Muscle layer of colon (tissue), 2 donors: ENCODE measurements around the gene CIRBP.
"Not testable (repeated sequence)": the region's sequence is repeated elsewhere in the genome, so short reads cannot be mapped to it uniquely, and the experiment has no call there.

Source experiments
- H3K27ac ChIP-seq: one replicate; pipeline ENCODE4 v1.7.0; 2013; ENCODE audit warnings: low read depth, mild to moderate bottlenecking, low read length, moderate library complexity
- H3K27me3 ChIP-seq, 2 donors: one replicate each; pipeline ENCODE4 v1.7.0; 2013; ENCODE audit warnings: low read length in 2 of 2, mild to moderate bottlenecking in 2 of 2; ENCODE audit not compliant: insufficient read depth in 2 of 2, control insufficient read depth in 1 of 2
- H3K36me3 ChIP-seq: one replicate; pipeline ENCODE4 v1.7.0; 2013; ENCODE audit warnings: mild to moderate bottlenecking, low read length; ENCODE audit not compliant: insufficient read depth
- H3K4me1 ChIP-seq: one replicate; pipeline ENCODE4 v1.7.0; 2013; ENCODE audit warnings: mild to moderate bottlenecking, low read length; ENCODE audit not compliant: insufficient read depth
- H3K4me3 ChIP-seq, 2 donors: one replicate each; pipeline ENCODE4 v1.7.0; 2013; ENCODE audit warnings: low read length in 2 of 2, low read depth in 1 of 2, mild to moderate bottlenecking in 1 of 2, moderate library complexity in 1 of 2
- H3K9ac ChIP-seq: one replicate; pipeline ENCODE4 v1.7.0; 2013; ENCODE audit warnings: low read length
- H3K9me3 ChIP-seq: one replicate; pipeline ENCODE4 v1.7.0; 2013; ENCODE audit warnings: mild to moderate bottlenecking, low read length
- donor health status: abdominal sarcoma.
- donor health status: Adenocarcinoma of cecum.

Gene CIRBP

DNA sequence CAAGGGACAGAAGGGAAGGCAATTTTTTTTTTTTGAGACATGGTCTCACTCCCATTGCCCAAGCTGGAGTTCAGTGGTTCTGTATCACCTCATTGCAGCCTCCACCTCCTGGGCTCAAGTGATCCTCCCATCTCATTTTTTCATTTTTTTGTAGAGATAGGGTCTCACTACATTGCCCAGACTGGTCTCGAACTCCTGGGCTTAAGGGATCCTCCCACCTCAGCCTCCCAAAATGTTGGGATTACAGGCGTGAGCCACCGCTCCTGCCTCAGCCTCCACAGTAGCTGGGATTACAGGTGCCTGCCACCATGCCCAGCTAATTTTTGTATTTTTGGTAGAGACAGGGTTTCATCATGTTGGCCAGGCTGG is 51.1 kb downstream of the CIRBP start:
- not testable (repeated sequence) for H3K9me3 ChIP-seq, H3K4me3 ChIP-seq, H3K36me3 ChIP-seq, H3K27ac ChIP-seq, H3K4me1 ChIP-seq, H3K9ac ChIP-seq
- peaks cover 9 to 56% of the 10 kb centered on the region in 2 donors for H3K27me3 ChIP-seq

GRCh38 chr19:1321539-1321938 is 52.4 kb downstream of the CIRBP start:
- no peaks in the 10 kb centered on the region for H3K36me3 ChIP-seq
- no peaks in the 10 kb centered on the region for H3K9me3 ChIP-seq
- H3K4me3 ChIP-seq = no peak overlapping the region
- no peak overlapping the region for H3K9ac ChIP-seq
- no peak overlapping the region for H3K27ac ChIP-seq
- H3K4me1 ChIP-seq = peaks cover 10% of the 10 kb centered on the region
- H3K27me3 ChIP-seq = peaks cover 2 to 44% of the 10 kb centered on the region in 2 donors

DNA sequence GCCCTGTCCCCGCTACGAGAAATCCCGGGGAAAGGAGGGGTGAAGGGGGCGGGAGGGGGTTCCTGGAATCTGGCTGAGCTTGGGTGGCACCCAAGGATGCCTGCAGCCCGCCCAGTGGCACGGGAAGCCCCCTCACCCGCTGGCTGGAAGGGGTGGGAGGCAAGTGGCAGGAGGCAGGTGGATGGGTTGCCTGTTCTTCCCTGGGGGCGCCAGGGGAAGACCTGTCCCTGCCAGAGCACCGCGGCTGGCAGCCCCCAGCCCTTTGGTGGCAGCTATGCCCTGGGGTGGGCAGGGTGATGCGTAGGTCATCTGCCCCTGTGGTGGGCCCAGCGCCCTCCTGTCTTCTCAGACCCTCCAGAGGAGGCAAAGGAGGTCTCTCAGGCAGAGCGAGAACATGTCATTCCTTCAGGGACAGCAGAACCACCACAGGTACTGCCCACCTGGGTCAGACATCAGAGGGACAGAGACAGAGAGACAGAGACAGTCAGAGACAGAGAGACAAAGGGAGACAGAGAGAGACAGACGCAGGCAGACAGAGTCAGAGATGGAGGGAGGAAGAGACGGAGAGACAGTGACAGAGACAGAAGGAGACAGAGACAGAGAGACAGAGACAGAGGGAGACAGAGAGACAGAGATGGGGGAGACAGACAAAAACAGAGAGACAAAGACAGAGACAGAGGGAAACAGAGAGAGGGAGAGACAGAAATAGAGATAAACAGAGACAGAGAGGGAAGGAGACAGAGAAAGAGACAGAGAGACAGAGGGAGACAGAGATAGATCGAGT is 53.3 kb downstream of the CIRBP start:
- Histone ChIP-seq H3K4me1 (peaks cover 10% of the 10 kb centered on the region), H3K9ac (no peak overlapping the region), H3K36me3 (no peaks in the 10 kb centered on the region), H3K4me3 (no peak overlapping the region), H3K27me3 (peaks cover 0 to 39% of the 10 kb centered on the region in 2 donors), H3K9me3 (no peaks in the 10 kb centered on the region), H3K27ac (no peak overlapping the region)

DNA sequence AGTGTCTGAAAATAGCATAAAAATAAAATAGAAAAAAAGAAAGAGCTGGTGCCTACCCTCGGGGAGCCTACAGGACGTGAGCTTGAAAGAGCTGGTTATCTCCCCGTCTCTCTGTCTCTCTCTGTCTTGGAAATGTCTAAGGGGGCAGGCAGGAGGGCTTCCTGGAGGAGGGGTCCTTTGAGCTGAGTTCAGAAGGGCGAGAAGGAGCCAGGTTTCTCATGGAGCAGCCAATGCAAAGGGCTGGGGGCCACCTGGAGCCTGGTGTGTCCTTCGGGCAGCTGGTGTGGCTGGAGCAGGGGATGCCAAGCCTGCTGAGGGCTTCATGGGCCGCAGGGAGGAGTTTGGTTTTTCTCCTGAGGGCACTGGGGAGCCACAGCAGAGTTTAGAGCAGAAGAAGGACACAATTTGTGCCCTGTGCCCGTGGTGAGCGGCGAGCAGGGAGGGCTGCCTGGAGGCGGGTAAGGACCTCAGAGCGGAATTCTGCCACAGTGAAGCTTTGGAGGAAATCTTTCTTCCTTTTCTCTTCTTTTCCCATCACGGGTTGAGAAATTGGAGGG is 55.2 kb downstream of the CIRBP start:
- peaks cover 0 to 26% of the 10 kb centered on the region in 2 donors for H3K27me3 ChIP-seq
- H3K4me1 ChIP-seq = peaks cover 10% of the 10 kb centered on the region
- H3K9me3 ChIP-seq = no peaks in the 10 kb centered on the region
- H3K36me3 ChIP-seq = no peaks in the 10 kb centered on the region
- no peak overlapping the region for H3K27ac ChIP-seq
- peak overlapping the region in 1 of 2 donors; percentile 47 for H3K4me3 ChIP-seq
- no peak overlapping the region for H3K9ac ChIP-seq
